ENCODE measurements around the gene NBAS.
A peak's percentile ranks its signal among the peaks of the same experiment; 100 is the strongest.
"Not testable (repeated sequence)": the region's sequence is repeated elsewhere in the genome, so short reads cannot be mapped to it uniquely, and the experiment has no call there.

Gene NBAS

DNA sequence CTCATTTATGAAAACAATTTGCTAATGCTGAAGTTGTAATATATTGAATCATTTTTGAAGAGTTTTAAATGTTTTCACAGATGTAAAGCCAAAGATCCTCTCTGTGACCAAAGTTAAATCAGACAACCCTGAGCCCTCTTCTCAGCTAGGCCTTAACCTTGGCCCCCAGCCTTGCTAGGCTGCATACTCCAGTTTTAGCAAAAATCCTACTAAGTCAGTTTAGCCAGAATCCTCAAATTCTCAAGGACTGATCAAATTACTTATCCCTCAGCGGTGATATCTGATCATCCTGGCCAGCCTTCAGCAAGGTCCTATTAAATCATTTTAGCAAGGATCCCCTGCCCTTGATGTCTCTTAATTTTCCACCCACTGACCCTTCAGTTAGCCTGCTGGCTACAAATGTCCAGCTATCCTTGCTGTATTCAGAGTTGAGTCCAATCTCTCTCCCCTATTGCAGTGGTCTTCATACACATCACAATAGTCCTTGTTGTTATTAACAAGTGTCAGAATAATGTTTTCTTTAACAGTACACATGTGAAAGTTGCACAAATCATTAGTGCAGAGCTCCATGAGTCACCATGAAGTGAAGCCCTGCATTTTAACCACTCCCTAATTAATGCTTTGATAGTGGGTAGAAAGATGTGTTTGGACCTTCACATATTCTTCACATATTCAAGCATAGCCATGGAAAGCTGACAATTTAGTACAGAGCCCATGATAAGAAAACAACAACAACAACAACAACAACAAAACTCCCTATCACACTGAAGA, 206.4 kb downstream of the NBAS start:
- DNase-seq: no peak

DNA sequence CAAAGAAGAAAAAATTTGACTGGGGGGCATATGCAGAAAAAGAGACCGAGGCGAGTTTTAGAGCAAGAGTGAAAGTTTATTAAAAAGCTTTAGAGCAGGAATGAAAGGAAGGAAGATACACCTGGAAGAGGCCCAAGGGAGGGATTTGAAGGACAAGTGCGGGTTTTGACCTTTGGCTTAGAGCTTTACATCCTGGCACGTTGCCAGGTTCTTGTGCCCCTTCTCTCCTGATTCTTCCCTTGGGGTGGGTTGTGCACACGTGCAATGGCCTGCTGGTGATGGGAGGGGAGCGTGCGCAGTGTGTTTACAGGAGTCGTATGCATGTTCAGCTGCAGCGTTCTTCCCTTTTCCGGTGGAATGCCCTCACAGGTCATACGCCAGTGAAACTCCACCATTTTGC, 208.8 kb downstream of the NBAS start:
- DNase-seq: no peak

GRCh38 chr2:15348636-15349035, 212.5 kb downstream of the NBAS start:
- DNase-seq: no peak

DNA sequence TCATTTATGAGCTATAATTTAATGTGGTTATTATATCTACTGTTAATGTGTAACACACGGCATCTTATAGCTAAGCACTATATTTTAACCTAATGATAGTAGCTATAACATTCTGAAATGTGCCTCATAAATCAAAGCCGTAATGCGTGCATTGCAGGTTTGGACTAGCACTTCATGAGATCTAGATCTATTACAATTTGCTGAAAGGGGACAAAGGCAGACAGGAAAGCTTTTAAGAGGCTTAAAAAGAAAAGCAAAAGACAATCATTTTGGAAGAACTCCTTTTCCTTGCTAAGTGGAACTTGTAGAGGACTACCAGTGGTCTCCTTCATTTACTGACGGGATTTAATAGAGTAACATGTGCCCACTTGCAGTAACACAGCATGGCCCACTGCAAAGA, 213.1 kb downstream of the NBAS start:
- DNase-seq: no peak

DNA sequence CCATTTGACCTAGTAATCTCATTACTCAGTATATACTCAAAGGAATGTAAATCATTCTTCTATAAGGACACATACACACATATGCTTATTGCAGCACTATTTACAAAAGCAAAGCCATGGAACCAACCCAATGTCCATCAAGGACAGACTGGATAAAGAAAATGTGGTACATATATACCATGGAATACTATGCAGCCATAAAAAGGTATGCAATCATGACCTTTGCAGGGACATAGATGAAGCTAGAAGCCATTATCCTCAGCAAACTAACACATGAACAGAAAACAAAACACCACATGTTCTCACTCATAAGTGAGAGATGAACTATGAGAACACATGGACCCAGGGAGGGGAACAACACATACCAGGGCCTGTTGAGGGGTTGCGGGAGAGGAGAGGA, 214.5 kb downstream of the NBAS start:
- no peak for DNase-seq

DNA sequence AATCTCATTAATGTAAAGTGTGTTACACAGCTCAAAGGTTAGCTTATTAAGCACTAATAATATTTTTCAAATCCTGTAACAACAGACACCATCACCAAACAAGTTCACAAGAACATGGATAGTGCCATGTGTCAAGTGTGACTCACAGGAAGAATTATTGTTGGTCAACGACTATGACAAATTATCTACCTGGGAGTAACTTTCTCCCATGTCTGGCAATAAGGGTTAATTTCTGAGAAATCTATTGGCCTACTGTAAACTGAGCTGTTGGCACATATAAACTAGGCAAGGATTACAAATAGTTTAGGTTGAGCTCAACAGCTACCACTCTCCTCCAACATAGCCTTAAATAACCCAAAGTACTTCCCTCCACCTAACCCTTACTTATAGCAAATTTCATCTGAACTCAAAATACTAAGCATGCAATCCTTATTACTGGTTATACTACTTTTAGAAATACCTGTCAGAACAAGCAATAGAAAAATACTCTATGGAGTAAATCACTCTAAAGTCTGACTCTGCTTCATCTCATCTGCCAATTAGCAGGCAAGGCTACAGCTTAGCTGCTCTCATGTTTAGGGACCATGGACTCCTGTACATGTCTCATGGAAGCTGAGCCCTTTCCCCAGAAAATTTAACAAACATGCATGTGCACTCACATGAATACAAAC, 223.0 kb downstream of the NBAS start:
- no peak for DNase-seq

GRCh38 chr2:15334644-15335326, 226.3 kb downstream of the NBAS start:
- DNase-seq: no peak

DNA sequence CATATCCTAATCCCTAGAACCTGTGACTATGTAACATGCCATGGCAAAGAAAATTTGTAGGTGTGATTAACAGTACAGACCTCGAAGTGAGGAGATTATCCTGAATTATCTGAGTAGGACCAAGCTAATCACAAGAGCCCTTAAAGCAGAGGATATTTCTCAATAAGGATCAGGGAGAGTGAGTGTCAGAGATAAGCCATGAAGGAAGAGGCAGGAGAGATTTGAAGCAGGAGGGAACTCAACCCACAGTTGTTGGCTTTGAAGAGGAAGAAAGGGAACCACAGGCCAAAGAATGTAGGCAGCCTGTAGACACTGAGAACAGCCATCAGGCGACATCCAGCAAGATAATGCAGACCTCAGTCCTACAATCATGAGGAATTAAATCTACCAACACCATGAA, 229.3 kb downstream of the NBAS start:
- DNase-seq: no peak

DNA sequence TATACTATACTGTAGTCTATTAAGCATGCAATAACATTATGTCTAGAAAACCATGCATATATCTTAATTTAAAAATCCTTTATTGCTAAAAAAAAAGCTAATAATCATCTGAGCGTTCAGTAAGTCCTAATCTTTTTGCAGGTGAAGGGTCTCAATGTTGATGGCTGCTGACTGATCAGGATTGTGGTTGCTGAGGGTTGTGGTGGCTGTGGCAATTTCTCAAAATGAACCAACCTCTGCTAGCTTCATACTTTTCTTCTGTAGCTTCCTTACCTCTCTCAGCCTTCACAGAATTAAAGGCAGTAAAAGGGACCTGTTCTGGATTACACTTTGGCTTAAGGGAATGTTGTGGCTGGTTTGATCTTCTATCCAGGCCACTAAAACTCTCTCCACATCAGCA, 235.8 kb downstream of the NBAS start:
- DNase-seq: no peak

DNA sequence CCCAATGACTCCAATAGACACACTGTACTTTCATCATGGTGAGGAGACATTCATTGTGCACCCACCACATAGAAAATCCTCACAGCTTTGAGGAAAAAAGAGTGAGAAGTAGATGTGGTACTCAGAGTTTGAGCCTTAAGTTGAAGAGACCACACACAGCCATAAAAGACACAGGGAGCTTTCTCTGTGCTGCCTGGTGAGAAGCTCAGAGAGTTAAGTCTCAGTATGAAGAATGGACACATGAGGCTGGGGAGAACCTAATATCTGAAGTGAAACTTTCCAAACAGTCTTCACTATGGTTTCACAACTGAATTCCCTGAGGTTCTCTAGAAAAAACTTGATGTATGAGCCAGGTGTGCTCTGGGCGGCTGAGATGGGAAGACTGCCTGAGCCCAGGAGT, 237.9 kb downstream of the NBAS start:
- DNase-seq: no peak

- not testable (repeated sequence) for DNase-seq
Measured at GRCh38 chr2:15321481-15321880, 239.7 kb downstream of the NBAS start.

DNA sequence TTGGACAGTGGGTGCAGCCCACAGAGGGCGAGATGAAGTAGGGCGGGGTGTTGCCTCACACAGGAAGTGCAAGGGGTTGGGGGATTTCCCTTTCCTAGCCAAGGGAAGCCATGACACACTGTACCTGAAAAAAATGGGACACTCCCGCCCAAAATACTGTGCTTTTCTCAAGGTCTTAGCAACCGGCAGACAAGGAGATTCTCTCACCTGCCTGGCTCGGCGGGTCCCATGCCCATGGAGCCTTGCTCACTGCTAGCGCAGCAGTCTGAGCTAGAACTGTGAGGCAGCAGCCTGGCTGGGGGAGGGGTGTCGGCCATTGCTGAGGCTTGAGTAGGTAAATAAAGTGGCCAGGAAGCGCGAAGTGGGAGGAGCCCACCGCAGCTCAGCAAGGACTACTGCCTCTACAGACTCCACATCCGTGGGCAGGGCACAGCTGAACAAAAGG, 244.7 kb downstream of the NBAS start:
- no peak for DNase-seq

GRCh38 chr2:15315411-15315810, 245.7 kb downstream of the NBAS start:
- DNase-seq: no peak

DNA sequence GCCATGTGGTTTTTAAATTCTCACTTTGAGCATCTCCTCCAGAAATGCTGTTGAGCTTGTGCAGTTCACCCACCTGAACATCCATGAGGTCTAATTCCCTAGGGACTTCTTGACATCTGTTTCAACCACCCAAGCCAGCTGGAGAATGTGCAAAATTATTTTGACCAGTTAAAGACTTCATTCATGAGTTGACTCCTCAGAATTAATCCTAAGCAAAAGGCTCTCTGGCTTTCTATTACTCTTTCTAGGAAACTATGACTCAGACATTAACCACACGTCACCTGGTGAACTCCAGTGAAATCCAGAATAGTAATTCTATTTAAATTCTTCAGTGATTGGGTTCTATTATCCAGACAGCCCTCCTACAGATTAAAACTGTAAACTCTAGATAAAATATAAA, 247.5 kb downstream of the NBAS start:
- no peak for DNase-seq

- no peak for DNase-seq
Measured at GRCh38 chr2:15311926-15312325, 249.2 kb downstream of the NBAS start.

DNA sequence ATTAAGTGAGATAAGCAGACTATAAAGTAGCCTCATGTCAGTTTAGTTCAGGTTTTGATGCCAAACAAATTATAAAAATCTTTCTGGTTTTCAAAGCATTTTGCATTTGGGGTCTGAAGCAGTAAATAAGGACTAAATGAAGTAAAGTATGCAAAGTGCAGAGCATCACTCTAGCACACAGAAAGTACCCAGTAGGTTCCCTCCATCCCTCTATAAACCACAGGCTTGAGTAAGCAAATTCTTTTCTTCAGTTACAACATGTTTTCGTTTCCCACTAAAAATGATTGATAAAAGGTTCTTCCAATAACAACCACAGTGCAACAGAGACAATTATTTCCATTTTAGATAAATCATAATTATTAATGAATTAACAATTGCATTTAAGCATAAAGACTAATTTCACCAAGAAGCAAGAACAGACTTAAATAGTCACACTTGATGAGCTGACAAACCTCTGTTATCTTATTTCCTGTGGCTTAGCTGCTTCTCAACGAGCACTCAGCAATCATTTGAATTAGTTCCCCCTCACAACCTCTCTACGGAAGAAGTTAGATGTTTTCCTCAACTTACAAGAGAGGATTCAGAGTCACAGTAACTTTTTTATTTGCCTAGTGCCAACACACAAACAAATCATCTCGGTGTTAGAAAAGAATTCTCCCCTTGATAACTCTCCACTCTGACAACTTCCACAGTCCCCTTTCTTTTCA, 249.8 kb downstream of the NBAS start:
- no peak for DNase-seq

- no peak for DNase-seq
Measured at GRCh38 chr2:15307526-15307925, 253.6 kb downstream of the NBAS start.

DNA sequence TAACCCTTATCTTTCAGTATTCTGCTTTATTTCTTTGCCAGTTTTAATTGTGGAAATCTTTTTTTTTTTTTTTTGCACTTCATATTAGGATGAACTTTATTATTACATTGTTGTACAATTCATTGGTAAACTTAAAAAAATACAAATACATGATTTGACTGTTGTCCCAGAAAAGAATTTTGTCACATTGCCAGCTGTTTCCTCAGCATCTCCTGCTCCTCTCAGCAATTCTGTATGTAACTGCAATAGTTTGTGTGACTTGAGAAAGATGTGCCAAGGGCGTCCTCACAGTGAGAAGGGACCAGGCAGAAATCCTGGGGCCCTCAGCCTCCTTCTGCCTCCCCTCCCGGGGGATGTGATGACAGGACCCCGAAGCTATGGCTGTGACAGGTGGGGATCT, 254.4 kb downstream of the NBAS start:
- no peak for DNase-seq

DNA sequence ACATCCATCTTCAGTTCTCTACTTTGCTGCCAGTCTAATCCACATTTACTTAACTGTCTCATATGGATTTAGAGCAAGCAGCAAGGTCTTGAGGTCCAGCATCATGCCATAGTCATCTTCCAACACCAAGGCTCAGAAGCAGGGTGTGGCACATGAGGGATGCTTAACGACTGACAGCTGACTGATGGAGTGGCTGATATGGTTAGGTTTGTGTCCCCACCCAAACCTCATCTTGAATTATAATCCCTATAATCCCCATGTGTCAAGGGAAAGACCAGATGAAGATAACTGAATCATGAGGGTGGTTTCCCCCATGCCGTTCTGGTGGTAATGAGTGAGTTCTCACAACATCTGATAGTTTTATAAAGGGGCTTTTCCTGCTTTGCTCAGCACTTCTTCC, 257.3 kb downstream of the NBAS start:
- DNase-seq: no peak

DNA sequence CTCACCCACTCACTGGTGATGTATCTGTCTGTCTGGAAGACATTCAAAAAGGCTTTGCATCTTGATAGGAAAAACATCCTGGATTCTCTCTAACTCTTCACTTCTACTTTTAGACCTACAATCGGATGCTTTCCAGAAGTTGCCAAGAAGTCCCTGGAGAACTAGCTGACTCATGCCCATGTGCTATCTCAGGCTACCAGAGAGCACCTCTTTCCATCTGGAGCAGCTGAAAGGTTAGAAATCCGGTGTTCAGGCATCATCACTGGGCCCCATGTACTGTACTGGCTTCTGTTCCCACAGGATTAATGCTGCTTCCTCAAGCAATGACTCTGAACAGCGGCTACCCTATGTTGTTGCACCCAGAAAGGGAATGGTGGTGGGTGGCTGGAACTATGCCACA, 259.0 kb downstream of the NBAS start:
- DNase-seq: no peak

GRCh38 chr2:15300624-15301573, 260.2 kb downstream of the NBAS start:
- DNase-seq: peak in 1 of 2 donors; percentile 4

DNA sequence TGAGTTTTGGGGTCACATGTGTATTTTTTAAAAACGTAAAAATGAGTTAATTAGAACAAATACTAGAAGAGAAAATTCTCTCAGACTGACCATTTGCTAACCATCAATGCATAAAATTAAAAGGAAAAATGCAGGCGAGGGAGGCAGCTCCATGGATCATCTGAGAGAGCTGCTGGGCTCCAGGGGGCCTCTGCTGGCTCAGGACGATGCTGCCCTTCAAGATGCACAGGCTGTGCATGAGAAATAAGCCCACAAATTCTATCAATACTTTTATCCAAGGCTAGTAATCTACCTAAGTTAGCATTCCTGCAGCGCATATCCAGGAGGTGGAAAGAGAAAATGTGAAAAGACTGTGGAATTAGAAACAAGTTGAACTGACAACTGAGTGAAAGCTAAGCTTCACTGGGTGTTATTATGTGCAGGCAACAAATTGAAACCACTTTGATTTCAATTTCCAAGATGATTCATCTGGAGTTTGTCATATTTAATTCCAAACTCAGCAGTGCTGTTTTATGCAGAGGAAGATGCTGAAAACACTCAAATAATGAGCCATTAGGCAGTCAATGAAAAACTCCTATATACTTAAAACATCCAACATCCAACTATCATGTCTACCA, 261.1 kb downstream of the NBAS start:
- no peak for DNase-seq
